Heart left ventricle (tissue), 13 donors: Measurements from ENCODE around the gene RNF4.

Experiments used
- POLR2A ChIP-seq, 2 donors: fragments of 450-650 bp; IDR thresholded peaks; one replicate each; pipeline ENCODE4 v1.6.1; 2017; ENCODE audit warnings: antibody characterized with exemption in 2 of 2, mild to moderate bottlenecking in 2 of 2, moderate library complexity in 2 of 2
- TF ChIP-seq, protein P1 (sequence below), 12 donors: fragments of 200-600 bp; sonication (generic) in 4 of 12; IDR thresholded peaks; one replicate each; pipeline versions ENCODE4 v1.5.0 to v1.8.0; 2018 to 2022; ENCODE audit warnings: antibody characterized with exemption in 12 of 12, mild to moderate bottlenecking in 5 of 12
- donor health status: ischemic (EF 13 %, LVEDD 7.1; RV severe dilation, severe dysfunction).
- donor health status: DM: no; HTN: yes; CAD: no.
- donor health status: DM: no; HTN: no; CAD: no.
- donor health status: ischemic (EF 25% LVEDD 6.9; RV normal size, moderate dysfunction).
- donor health status: ischemic (EF 25% LVEDD 5.7; RV mildly dilated, moderate dysfunction).
- donor health status: ischemic (EF 35%, LVEDD 5.7; RV mildly dilated, moderate dysfunction).
- donor health status: nonischemic (EF 11% LVEDD 7.7; RV severe dilation, severe dysfunction).
- donor health status: DM: yes; HTN: yes; CAD: no.
- donor health status: PGD.
- donor health status: ischemic (EF 29% LVEDD 5.4; RV normal size, mild dysfunction).
- donor health status: nonischemic (EF 23%, LVEDD 6.1; RV moderate dilation, normal function).

DNA sequence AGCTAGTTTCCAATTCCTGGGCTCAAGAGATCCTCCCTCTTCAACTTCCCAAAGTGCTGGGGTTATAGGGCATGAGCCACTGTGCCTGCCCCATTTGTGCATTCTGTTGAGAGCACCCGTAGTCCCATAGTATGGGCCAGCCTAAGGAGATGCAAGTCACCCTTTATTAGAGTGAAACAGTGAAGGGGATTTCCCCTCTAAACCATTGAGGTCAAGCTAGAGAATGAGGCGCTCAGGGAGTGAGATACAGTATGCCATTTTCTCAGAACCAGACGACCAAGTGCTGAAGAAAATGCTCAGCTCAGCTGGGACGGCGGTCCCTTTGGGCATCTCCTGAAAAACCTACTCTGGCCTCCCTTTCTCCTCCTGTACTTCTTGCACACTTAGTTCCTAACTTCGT lies 18.7 kb downstream of the RNF4 start:
- TF ChIP-seq POLR2A (IDR thresholded peaks at IDR 0.05) = no peak
- TF ChIP-seq, protein P1, sequence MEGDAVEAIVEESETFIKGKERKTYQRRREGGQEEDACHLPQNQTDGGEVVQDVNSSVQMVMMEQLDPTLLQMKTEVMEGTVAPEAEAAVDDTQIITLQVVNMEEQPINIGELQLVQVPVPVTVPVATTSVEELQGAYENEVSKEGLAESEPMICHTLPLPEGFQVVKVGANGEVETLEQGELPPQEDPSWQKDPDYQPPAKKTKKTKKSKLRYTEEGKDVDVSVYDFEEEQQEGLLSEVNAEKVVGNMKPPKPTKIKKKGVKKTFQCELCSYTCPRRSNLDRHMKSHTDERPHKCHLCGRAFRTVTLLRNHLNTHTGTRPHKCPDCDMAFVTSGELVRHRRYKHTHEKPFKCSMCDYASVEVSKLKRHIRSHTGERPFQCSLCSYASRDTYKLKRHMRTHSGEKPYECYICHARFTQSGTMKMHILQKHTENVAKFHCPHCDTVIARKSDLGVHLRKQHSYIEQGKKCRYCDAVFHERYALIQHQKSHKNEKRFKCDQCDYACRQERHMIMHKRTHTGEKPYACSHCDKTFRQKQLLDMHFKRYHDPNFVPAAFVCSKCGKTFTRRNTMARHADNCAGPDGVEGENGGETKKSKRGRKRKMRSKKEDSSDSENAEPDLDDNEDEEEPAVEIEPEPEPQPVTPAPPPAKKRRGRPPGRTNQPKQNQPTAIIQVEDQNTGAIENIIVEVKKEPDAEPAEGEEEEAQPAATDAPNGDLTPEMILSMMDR (IDR thresholded peaks at IDR 0.05) = no peak
